SK-N-SH treated with all-trans-retinoic acid at 6 μM for 48 hours (cell line): ENCODE measurements around the gene USP7.

ENCODE experiments used
- ATAC-seq: fragments of 200-7000 bp; cut with Tn5 transposase; 3 replicates; pipeline ENCODE4 v1.9.1; 2020; ENCODE audit warnings: mild to moderate bottlenecking, moderate library complexity
- ARNTL ChIP-seq: fragments of 450-650 bp; formaldehyde crosslinking; IDR thresholded peaks from 2 replicates; pipeline ENCODE4 v1.5.0; 2020; ENCODE audit warnings: low read depth, mild to moderate bottlenecking, moderate library complexity, borderline replicate concordance
- BACH2 ChIP-seq: fragments of 250-450 bp; sonication (Bioruptor Pico); IDR thresholded peaks from 2 replicates; pipeline ENCODE4 v1.9.0; 2021; ENCODE audit warnings: mild to moderate bottlenecking, borderline replicate concordance
- CSDC2 ChIP-seq: fragments of 250-450 bp; sonication (Bioruptor Pico); IDR thresholded peaks from 2 replicates; pipeline ENCODE4 v1.5.0; 2020; ENCODE audit warnings: mild to moderate bottlenecking, moderate library complexity
- ESRRG ChIP-seq: fragments of 250-450 bp; sonication (Bioruptor Pico); IDR thresholded peaks from 2 replicates; pipeline ENCODE4 v1.6.1; 2021; ENCODE audit warnings: mild to moderate bottlenecking
- GLIS3 ChIP-seq: fragments of 250-450 bp; sonication (Bioruptor Pico); IDR thresholded peaks from 2 replicates; pipeline ENCODE4 v1.5.0; 2020; ENCODE audit warnings: mild to moderate bottlenecking, moderate library complexity
- ISL1 ChIP-seq: fragments of 250-450 bp; sonication (Bioruptor Pico); IDR thresholded peaks from 2 replicates; pipeline ENCODE4 v2.1.2; 2022; ENCODE audit warnings: mild to moderate bottlenecking, moderate library complexity
- PPARA ChIP-seq: fragments of 250-450 bp; sonication (Bioruptor Pico); IDR thresholded peaks from 2 replicates; pipeline ENCODE4 v1.5.0; 2020; ENCODE audit warnings: mild to moderate bottlenecking, borderline replicate concordance
- TCF4 ChIP-seq: fragments of 250-450 bp; sonication (Bioruptor Pico); IDR thresholded peaks from 2 replicates; pipeline ENCODE4 v1.8.0; 2021; ENCODE audit warnings: mild to moderate bottlenecking, moderate library complexity, borderline replicate concordance
- TOX ChIP-seq: fragments of 250-450 bp; sonication (Bioruptor Pico); IDR thresholded peaks from 2 replicates; pipeline ENCODE4 v1.8.0; 2021; ENCODE audit warnings: mild to moderate bottlenecking, moderate library complexity, borderline replicate concordance
- ZC3H10 ChIP-seq: fragments of 250-450 bp; sonication (Bioruptor Pico); IDR thresholded peaks from 2 replicates; pipeline ENCODE4 v1.5.1; 2021; ENCODE audit warnings: mild to moderate bottlenecking, moderate library complexity
- ZFP3 ChIP-seq: fragments of 250-450 bp; sonication (Bioruptor Pico); IDR thresholded peaks from 2 replicates; pipeline ENCODE4 v1.5.0; 2020; ENCODE audit warnings: mild to moderate bottlenecking, moderate library complexity
- ZFP30 ChIP-seq: fragments of 450-650 bp; formaldehyde crosslinking; IDR thresholded peaks from 2 replicates; pipeline ENCODE4 v1.5.0; 2022; ENCODE audit warnings: mild to moderate bottlenecking, moderate library complexity
- ZNF565 ChIP-seq: fragments of 450-650 bp; formaldehyde crosslinking; conservative IDR thresholded peaks from 2 replicates; pipeline ENCODE4 v1.5.0; 2020; ENCODE audit warnings: low read depth, mild to moderate bottlenecking, moderate library complexity
- ZNF70 ChIP-seq: fragments of 450-650 bp; formaldehyde crosslinking; IDR thresholded peaks from 2 replicates; pipeline ENCODE4 v1.5.0; 2020; ENCODE audit warnings: mild to moderate bottlenecking, moderate library complexity
- ZNF8 ChIP-seq: fragments of 450-650 bp; formaldehyde crosslinking; IDR thresholded peaks from 2 replicates; pipeline ENCODE4 v1.5.0; 2020; ENCODE audit warnings: mild to moderate bottlenecking, moderate library complexity
- TF ChIP-seq, protein P1 (sequence below): fragments of 250-450 bp; sonication (Bioruptor Pico); IDR thresholded peaks from 2 replicates; pipeline ENCODE4 v1.8.0; 2021; ENCODE audit warnings: low read depth, mild to moderate bottlenecking, moderate library complexity, borderline replicate concordance
- TF ChIP-seq, protein P2 (sequence below): fragments of 250-450 bp; sonication (Bioruptor Pico); IDR thresholded peaks from 2 replicates; pipeline ENCODE4 v1.5.1; 2021; ENCODE audit warnings: mild to moderate bottlenecking, moderate library complexity
- TF ChIP-seq, protein P3 (sequence below): fragments of 250-450 bp; sonication (Bioruptor Pico); IDR thresholded peaks from 2 replicates; pipeline ENCODE4 v1.5.0; 2020; ENCODE audit warnings: mild to moderate bottlenecking, moderate library complexity
- TF ChIP-seq, protein P4 (sequence below): fragments of 250-450 bp; sonication (Bioruptor Pico); IDR thresholded peaks from 2 replicates; pipeline ENCODE4 v1.5.1; 2020; ENCODE audit warnings: low read depth, mild to moderate bottlenecking, moderate library complexity

The USP7 gene

DNA sequence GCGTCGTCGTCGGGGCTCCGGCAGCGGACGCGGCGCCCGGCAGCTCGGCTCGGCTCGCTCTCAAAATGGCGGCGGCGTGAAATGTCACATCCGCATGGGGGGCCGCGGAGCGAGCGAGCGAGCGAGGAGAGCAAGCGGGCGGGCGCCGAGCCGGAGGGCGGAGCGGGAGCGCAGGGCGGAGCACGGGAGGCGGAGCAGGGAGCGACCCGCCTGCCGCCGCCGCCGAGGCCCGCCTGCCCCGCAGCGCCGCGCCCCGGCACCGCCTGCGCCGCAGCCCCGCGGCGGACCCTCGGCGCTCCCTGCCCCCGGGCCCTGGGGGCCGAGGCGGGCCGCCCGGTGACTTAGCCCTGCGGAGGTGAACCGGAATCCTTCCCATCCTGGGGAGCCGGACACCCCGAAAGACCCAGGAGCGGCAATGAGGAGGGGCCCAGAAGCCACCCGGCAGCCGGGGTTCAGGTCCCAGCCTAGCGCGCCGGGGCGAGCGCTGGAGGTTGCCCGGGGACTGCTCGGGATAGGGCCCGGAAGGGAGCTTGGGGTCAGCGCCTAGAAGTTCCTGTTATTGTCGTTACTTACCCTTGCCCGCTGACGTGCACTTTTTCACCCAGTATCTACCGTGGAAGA lies at the start of gene USP7:
Gene USP7 (minus strand): TSS at position 86 of the 621 bp plus-strand sequence. CDS start 621 bp downstream, outside the sequence.
- peak; percentile 94 for ATAC-seq
- TF ChIP-seq, protein P1, sequence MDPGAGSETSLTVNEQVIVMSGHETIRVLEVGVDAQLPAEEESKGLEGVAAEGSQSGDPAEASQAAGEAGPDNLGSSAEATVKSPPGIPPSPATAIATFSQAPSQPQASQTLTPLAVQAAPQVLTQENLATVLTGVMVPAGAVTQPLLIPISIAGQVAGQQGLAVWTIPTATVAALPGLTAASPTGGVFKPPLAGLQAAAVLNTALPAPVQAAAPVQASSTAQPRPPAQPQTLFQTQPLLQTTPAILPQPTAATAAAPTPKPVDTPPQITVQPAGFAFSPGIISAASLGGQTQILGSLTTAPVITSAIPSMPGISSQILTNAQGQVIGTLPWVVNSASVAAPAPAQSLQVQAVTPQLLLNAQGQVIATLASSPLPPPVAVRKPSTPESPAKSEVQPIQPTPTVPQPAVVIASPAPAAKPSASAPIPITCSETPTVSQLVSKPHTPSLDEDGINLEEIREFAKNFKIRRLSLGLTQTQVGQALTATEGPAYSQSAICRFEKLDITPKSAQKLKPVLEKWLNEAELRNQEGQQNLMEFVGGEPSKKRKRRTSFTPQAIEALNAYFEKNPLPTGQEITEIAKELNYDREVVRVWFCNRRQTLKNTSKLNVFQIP (CRISPR knock-in tag), result no peak
- TF ChIP-seq TCF4 (no peak), BACH2 (CRISPR knock-in tag) (no peak), ARNTL (no peak), CSDC2 (CRISPR knock-in tag) (no peak), ZNF8 (CRISPR knock-in tag) (no peak), ZC3H10 (no peak), PPARA (no peak), ISL1 (no peak), ZNF70 (CRISPR knock-in tag) (no peak), GLIS3 (CRISPR knock-in tag) (no peak), TOX (CRISPR knock-in tag) (no peak), ESRRG (CRISPR knock-in tag) (no peak)
- TF ChIP-seq, protein P2, sequence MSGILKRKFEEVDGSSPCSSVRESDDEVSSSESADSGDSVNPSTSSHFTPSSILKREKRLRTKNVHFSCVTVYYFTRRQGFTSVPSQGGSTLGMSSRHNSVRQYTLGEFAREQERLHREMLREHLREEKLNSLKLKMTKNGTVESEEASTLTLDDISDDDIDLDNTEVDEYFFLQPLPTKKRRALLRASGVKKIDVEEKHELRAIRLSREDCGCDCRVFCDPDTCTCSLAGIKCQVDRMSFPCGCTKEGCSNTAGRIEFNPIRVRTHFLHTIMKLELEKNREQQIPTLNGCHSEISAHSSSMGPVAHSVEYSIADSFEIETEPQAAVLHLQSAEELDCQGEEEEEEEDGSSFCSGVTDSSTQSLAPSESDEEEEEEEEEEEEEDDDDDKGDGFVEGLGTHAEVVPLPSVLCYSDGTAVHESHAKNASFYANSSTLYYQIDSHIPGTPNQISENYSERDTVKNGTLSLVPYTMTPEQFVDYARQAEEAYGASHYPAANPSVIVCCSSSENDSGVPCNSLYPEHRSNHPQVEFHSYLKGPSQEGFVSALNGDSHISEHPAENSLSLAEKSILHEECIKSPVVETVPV, result no peak
- TF ChIP-seq, protein P3, sequence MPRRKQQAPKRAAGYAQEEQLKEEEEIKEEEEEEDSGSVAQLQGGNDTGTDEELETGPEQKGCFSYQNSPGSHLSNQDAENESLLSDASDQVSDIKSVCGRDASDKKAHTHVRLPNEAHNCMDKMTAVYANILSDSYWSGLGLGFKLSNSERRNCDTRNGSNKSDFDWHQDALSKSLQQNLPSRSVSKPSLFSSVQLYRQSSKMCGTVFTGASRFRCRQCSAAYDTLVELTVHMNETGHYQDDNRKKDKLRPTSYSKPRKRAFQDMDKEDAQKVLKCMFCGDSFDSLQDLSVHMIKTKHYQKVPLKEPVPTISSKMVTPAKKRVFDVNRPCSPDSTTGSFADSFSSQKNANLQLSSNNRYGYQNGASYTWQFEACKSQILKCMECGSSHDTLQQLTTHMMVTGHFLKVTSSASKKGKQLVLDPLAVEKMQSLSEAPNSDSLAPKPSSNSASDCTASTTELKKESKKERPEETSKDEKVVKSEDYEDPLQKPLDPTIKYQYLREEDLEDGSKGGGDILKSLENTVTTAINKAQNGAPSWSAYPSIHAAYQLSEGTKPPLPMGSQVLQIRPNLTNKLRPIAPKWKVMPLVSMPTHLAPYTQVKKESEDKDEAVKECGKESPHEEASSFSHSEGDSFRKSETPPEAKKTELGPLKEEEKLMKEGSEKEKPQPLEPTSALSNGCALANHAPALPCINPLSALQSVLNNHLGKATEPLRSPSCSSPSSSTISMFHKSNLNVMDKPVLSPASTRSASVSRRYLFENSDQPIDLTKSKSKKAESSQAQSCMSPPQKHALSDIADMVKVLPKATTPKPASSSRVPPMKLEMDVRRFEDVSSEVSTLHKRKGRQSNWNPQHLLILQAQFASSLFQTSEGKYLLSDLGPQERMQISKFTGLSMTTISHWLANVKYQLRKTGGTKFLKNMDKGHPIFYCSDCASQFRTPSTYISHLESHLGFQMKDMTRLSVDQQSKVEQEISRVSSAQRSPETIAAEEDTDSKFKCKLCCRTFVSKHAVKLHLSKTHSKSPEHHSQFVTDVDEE (CRISPR knock-in tag), result no peak
- TF ChIP-seq, protein P4, sequence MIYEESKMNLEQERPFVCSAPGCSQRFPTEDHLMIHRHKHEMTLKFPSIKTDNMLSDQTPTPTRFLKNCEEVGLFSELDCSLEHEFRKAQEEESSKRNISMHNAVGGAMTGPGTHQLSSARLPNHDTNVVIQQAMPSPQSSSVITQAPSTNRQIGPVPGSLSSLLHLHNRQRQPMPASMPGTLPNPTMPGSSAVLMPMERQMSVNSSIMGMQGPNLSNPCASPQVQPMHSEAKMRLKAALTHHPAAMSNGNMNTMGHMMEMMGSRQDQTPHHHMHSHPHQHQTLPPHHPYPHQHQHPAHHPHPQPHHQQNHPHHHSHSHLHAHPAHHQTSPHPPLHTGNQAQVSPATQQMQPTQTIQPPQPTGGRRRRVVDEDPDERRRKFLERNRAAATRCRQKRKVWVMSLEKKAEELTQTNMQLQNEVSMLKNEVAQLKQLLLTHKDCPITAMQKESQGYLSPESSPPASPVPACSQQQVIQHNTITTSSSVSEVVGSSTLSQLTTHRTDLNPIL (CRISPR knock-in tag), result no peak

DNA sequence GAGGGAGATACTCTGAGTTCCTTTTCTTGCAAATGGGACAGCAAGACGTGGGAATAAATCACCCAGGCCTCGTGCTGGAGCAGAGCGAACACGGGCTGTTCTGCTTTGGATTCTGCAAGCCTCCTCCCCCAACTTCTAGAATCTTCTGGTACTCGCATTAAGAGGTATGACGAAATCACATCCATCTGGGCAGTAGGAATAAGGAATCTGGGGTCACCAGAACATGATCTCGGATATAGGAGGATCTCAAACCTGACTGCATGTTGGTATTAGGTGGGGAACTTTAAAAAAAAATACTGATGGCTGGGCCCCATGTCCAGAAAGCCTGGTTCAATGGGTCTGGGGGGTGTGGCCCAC lies 49.8 kb upstream of the USP7 start:
- ATAC-seq, result no peak
- TF ChIP-seq GLIS3 (CRISPR knock-in tag) (no peak), CSDC2 (CRISPR knock-in tag) (no peak), ZFP30 (CRISPR knock-in tag) (no peak), ZNF565 (CRISPR knock-in tag) (no peak), ZNF8 (CRISPR knock-in tag) (no peak), ZFP3 (CRISPR knock-in tag) (no peak)
- TF ChIP-seq, protein P2, result no peak
- TF ChIP-seq, protein P1 (CRISPR knock-in tag), result no peak
- TF ChIP-seq, protein P4 (CRISPR knock-in tag), result no peak
